H9 (cell line): Measurements from ENCODE around the gene ARSJ. TPM values are rescaled to one million over a fixed set of nuclear protein-coding genes. Genes with fewer than 3 reads are reported as not detected.

Experiments
- DNase-seq: peaks from one replicate; pipeline ENCODE4 v3.0.0-alpha.2; 2017
- H2AFZ ChIP-seq: one replicate; pipeline ENCODE4 v1.6.1; 2013; ENCODE audit warnings: mild to moderate bottlenecking, low read length, control low read depth, moderate library complexity
- H2AK5ac ChIP-seq: 2 replicates; pipeline ENCODE4 v1.6.1; 2013; ENCODE audit warnings: low read length, control low read depth, mixed read lengths; ENCODE audit not compliant: insufficient read length
- H2BK120ac ChIP-seq: one replicate; pipeline ENCODE4 v1.6.1; 2013; ENCODE audit warnings: low read depth, mild to moderate bottlenecking, low read length, control low read depth, inconsistent platforms; ENCODE audit not compliant: poor library complexity, severe bottlenecking
- H2BK12ac ChIP-seq: 2 replicates; pipeline ENCODE4 v1.6.1; 2013; ENCODE audit warnings: low read length, control low read depth, mixed read lengths, low read depth; ENCODE audit not compliant: insufficient read length
- H2BK15ac ChIP-seq: 2 replicates; pipeline ENCODE4 v1.6.1; 2013; ENCODE audit warnings: low read depth, low read length, control low read depth
- H2BK20ac ChIP-seq: one replicate; pipeline ENCODE4 v1.6.1; 2013; ENCODE audit warnings: low read depth, mild to moderate bottlenecking, low read length, control low read depth, inconsistent platforms; ENCODE audit not compliant: poor library complexity, severe bottlenecking
- H2BK5ac ChIP-seq: 2 replicates; pipeline ENCODE4 v1.6.1; 2013; ENCODE audit warnings: low read length, control low read depth, mixed read lengths; ENCODE audit not compliant: insufficient read length
- H3K14ac ChIP-seq: 2 replicates; pipeline ENCODE4 v1.6.1; 2013; ENCODE audit warnings: low read length, control low read depth; ENCODE audit not compliant: insufficient read depth
- H3K18ac ChIP-seq: 2 replicates; pipeline ENCODE4 v1.6.1; 2013; ENCODE audit warnings: low read depth, mild to moderate bottlenecking, mixed read lengths, low read length, control low read depth; ENCODE audit not compliant: insufficient read length
- H3K23ac ChIP-seq: 2 replicates; pipeline ENCODE4 v1.6.1; 2013; ENCODE audit warnings: low read length, control low read depth, mixed read lengths, low read depth; ENCODE audit not compliant: insufficient read length
- H3K23me2 ChIP-seq: 2 replicates; pipeline ENCODE4 v1.6.1; 2013; ENCODE audit warnings: low read depth, mild to moderate bottlenecking, mixed read lengths, low read length, control low read depth; ENCODE audit not compliant: insufficient read length, poor library complexity, severe bottlenecking
- H3K27ac ChIP-seq: 2 replicates; pipeline ENCODE4 v1.5.1; 2013; ENCODE audit warnings: low read length, control low read depth, mixed read lengths, low read depth; ENCODE audit not compliant: insufficient read length
- H3K27me3 ChIP-seq: 2 replicates; pipeline ENCODE4 v1.6.1; 2013; ENCODE audit warnings: low read length, control low read depth, inconsistent platforms; ENCODE audit not compliant: insufficient read depth
- H3K4ac ChIP-seq: 2 replicates; pipeline ENCODE4 v1.6.1; 2013; ENCODE audit warnings: low read depth, mild to moderate bottlenecking, control low read depth, inconsistent platforms, low read length, moderate library complexity
- H3K4me1 ChIP-seq: 2 replicates; pipeline ENCODE4 v1.6.1; 2013; ENCODE audit warnings: low read length, control low read depth, inconsistent platforms; ENCODE audit not compliant: insufficient read depth
- H3K4me2 ChIP-seq: 2 replicates; pipeline ENCODE4 v1.6.1; 2013; ENCODE audit warnings: low read length, control low read depth, mixed read lengths; ENCODE audit not compliant: insufficient read length, insufficient read depth
- H3K56ac ChIP-seq: 2 replicates; pipeline ENCODE4 v1.6.1; 2013; ENCODE audit warnings: low read depth, mild to moderate bottlenecking, mixed read lengths, low read length, control low read depth; ENCODE audit not compliant: insufficient read length
- H3K79me1 ChIP-seq: 2 replicates; pipeline ENCODE4 v1.6.1; 2013; ENCODE audit warnings: low read depth, mild to moderate bottlenecking, moderate library complexity, low read length, control low read depth, inconsistent platforms; ENCODE audit not compliant: insufficient read depth, poor library complexity, severe bottlenecking
- H3K79me2 ChIP-seq: 2 replicates; pipeline ENCODE4 v1.6.1; 2013; ENCODE audit warnings: low read length, control low read depth, inconsistent platforms; ENCODE audit not compliant: insufficient read depth
- H3K9ac ChIP-seq: 2 replicates; pipeline ENCODE4 v1.6.1; 2013; ENCODE audit warnings: low read length, control low read depth, mixed read lengths; ENCODE audit not compliant: insufficient read length; ENCODE audit errors: extremely low read depth
- H3K9me3 ChIP-seq: one replicate; pipeline ENCODE4 v1.6.1; 2013; ENCODE audit warnings: low read depth, low read length, inconsistent platforms; ENCODE audit not compliant: control insufficient read depth
- H3T11ph ChIP-seq: one replicate; pipeline ENCODE4 v1.6.1; 2013; ENCODE audit warnings: mild to moderate bottlenecking, low read length, control low read depth, inconsistent platforms
- H4K20me1 ChIP-seq: one replicate; pipeline ENCODE4 v1.6.1; 2013; ENCODE audit not compliant: control insufficient read depth, insufficient read length, insufficient read depth
- H4K5ac ChIP-seq: 2 replicates; pipeline ENCODE4 v1.6.1; 2013; ENCODE audit warnings: low read depth, mild to moderate bottlenecking, mixed read lengths, low read length, control low read depth; ENCODE audit not compliant: insufficient read length
- H4K8ac ChIP-seq: replicated peaks from 2 replicates; pipeline ENCODE4 v1.6.1; 2013; ENCODE audit warnings: low read length, control low read depth, mixed read lengths, low read depth; ENCODE audit not compliant: insufficient read length
- H4K91ac ChIP-seq: 2 replicates; pipeline ENCODE4 v1.6.1; 2013; ENCODE audit warnings: low read depth, mild to moderate bottlenecking, moderate library complexity, mixed read lengths, low read length, control low read depth; ENCODE audit not compliant: insufficient read length
- H3K27ac Mint-ChIP-seq, 3 experiments: 2 replicates in 2 of 3; 3 replicates in 1 of 3; pipeline ENCODE4 v1.8.0; 2020 to 2021; ENCODE audit warnings: mixed read lengths in 3 of 3, mild to moderate bottlenecking in 1 of 3, moderate library complexity in 1 of 3
- H3K27me3 Mint-ChIP-seq: 2 replicates; pipeline ENCODE4 v1.8.0; 2021; ENCODE audit warnings: low read depth, mild to moderate bottlenecking, moderate library complexity, mixed read lengths
- H3K36me3 Mint-ChIP-seq, 3 experiments: 2 replicates in 2 of 3; 3 replicates in 1 of 3; pipeline ENCODE4 v1.8.0; 2020 to 2021; ENCODE audit warnings: low read depth in 3 of 3, mixed read lengths in 3 of 3; ENCODE audit not compliant: insufficient read depth in 1 of 3
- H3K4me1 Mint-ChIP-seq, 2 experiments: 2 replicates each; pipeline ENCODE4 v1.8.0; 2020; ENCODE audit warnings: mixed read lengths in 2 of 2
- H3K4me3 Mint-ChIP-seq, 2 experiments: 2 replicates in 1 of 2; 3 replicates in 1 of 2; pipeline ENCODE4 v1.8.0; 2020 to 2021; ENCODE audit warnings: mild to moderate bottlenecking in 2 of 2, mixed read lengths in 2 of 2, moderate library complexity in 1 of 2
- H3K9me3 Mint-ChIP-seq, 2 experiments: 2 replicates in 1 of 2; 3 replicates in 1 of 2; pipeline ENCODE4 v1.8.0; 2020; ENCODE audit warnings: mild to moderate bottlenecking in 2 of 2, mixed read lengths in 2 of 2, moderate library complexity in 1 of 2
- CTCF ChIP-seq: fragments of 200-600 bp; sonication (generic); conservative IDR thresholded peaks from 3 replicates; pipeline ENCODE4 v1.8.0; 2021; ENCODE audit warnings: antibody characterized with exemption, mild to moderate bottlenecking
- WGBS: extraction: QIAGEN DNeasy Blood & Tissue Kit; methylation state at CpG from one replicate; pipeline ENCODE4 v1.1.7; 2013; ENCODE audit warnings: missing lambda C conversion rate, low lambda C conversion rate, mixed read lengths; ENCODE audit not compliant: insufficient read length; ENCODE audit errors: extremely low coverage; 5-methylcytosine and 5-hydroxymethylcytosine counted together
- total RNA-seq: library from RNA; stranded (reverse); gene quantifications from 2 replicates; pipeline ENCODE4 v1.2.1, GENCODE V29; 2021

Gene ARSJ
- total RNA-seq, 1 experiment from 2014 or later = 1.1 TPM

DNA sequence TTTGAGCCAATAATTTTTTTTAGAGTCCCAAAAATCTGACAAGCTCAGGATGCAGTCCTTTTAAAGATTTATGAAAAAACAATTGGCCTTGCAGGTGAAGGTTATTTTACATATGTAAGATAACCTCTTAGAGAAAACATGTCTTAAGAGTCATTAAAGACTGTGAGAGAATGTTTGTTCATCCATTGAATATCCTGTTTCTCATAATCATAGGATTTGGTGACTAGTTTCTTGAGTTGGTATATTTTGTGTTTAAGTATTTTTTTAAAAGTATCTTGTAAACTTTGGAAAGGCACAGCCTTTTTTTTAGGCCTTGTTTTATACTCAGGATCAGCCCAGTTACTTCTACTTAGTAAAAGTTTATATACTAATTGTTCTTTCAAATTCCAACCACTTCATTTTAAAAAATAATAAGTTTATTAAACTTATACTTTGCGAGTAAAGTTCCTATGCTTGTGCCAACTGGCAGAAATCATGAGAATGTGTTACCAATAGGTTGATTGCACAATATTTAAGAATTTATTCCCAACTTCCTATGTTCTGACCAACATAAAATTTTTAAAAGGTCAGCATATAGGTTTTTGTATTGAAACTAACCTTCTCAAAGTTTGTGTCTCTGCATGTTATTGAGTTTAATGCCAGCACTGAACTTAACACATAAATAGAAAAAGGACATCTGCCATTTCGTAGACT is 40.0 kb upstream of the ARSJ start:
- H3K27ac Mint-ChIP-seq = no peak overlapping the region
- H2BK5ac ChIP-seq = no peak overlapping the region

More for the DNA sequence above, 40.0 kb upstream of the ARSJ start:
- H3K27me3 Mint-ChIP-seq = no peaks in the 10 kb centered on the region
- no peaks in the 10 kb centered on the region for H3K9me3 Mint-ChIP-seq
- no peaks in the 10 kb centered on the region for H3K23me2 ChIP-seq
- no peak overlapping the region for H2BK15ac ChIP-seq
- no peaks in the 10 kb centered on the region for H3K79me2 ChIP-seq
- no peak overlapping the region for H3K4ac ChIP-seq
- H3K23ac ChIP-seq = no peak overlapping the region
- no peak for TF ChIP-seq CTCF
- H2BK20ac ChIP-seq = no peak overlapping the region
- no peaks in the 10 kb centered on the region for H3K36me3 Mint-ChIP-seq
- no peak overlapping the region for H3K14ac ChIP-seq
- no peak overlapping the region for H4K8ac ChIP-seq
- H3K56ac ChIP-seq = no peak overlapping the region
- H3T11ph ChIP-seq = no peak overlapping the region
- no peak overlapping the region for H4K91ac ChIP-seq
- no peak for DNase-seq
- no peak overlapping the region for H2BK120ac ChIP-seq
- H3K9ac ChIP-seq = no peak overlapping the region
- H4K20me1 ChIP-seq = no peaks in the 10 kb centered on the region
- H3K79me1 ChIP-seq = no peaks in the 10 kb centered on the region
- no peak overlapping the region for H3K18ac ChIP-seq
- no peaks in the 10 kb centered on the region for H3K4me1 Mint-ChIP-seq
- H2BK12ac ChIP-seq = no peak overlapping the region
- H3K4me2 ChIP-seq = no peak overlapping the region
- no CpG with 5 or more reads among the region's 2 CpGs for WGBS
- H3K27ac ChIP-seq = no peak overlapping the region
- H3K27me3 ChIP-seq = no peaks in the 10 kb centered on the region
- no peak overlapping the region for H2AFZ ChIP-seq
- no peak overlapping the region for H2AK5ac ChIP-seq
- H4K5ac ChIP-seq = no peak overlapping the region
- no peak overlapping the region for H3K4me3 Mint-ChIP-seq
- H3K4me1 ChIP-seq = no peaks in the 10 kb centered on the region
- no peaks in the 10 kb centered on the region for H3K9me3 ChIP-seq
